Bronchial epithelial cell (primary cell): Measurements from ENCODE around the gene CCDC88C. TPM values are rescaled to one million over a fixed set of nuclear protein-coding genes. Genes with fewer than 3 reads are reported as not detected.
A peak's percentile ranks its signal among the peaks of the same experiment; 100 is the strongest.

Experiments used
- DNase-seq: peaks from one replicate; pipeline ENCODE4 v3.0.0-alpha.2; 2010; ENCODE audit warnings: low read depth
- FAIRE-seq: peaks from 2 replicates; lab custom pipeline; 2011; peaks lifted over from hg19 to GRCh38; lab: Jason Lieb, UNC
- H3K27me3 ChIP-seq: 2 replicates; pipeline ENCODE4 v1.5.1; 2011; ENCODE audit warnings: low read length; ENCODE audit not compliant: control insufficient read depth, insufficient read depth
- H3K36me3 ChIP-seq: 2 replicates; pipeline ENCODE4 v1.5.1; 2011; ENCODE audit warnings: low read length; ENCODE audit not compliant: control insufficient read depth, insufficient read depth
- H3K4me3 ChIP-seq: 2 replicates; pipeline ENCODE4 v1.5.1; 2011; ENCODE audit warnings: mild to moderate bottlenecking, low read depth, low read length, control low read depth
- CTCF ChIP-seq: IDR thresholded peaks from 2 replicates; pipeline ENCODE4 v1.5.1; 2011; ENCODE audit warnings: mild to moderate bottlenecking, moderate library complexity, low read length, control low read depth, inconsistent platforms; ENCODE audit not compliant: insufficient read depth, severe bottlenecking
- total RNA-seq: library from RNA; depleted of rRNA; stranded (reverse); fragments of >200 nt; gene quantifications from 2 replicates; pipeline ENCODE4 v1.2.1, GENCODE V29; 2014

Gene CCDC88C
- total RNA-seq, 1 donor from 2014 or later = 21.3 TPM

- FAIRE-seq = no peak
- Histone ChIP-seq H3K4me3 (no peak overlapping the region), H3K36me3 (peaks cover 11% of the 10 kb centered on the region), H3K27me3 (no peaks in the 10 kb centered on the region)
- TF ChIP-seq CTCF = peak; percentile 84
- DNase-seq = peak; percentile 55
These were observed 93.7 kb downstream of the CCDC88C start for GRCh38 chr14:91323671-91324605.

- H3K27me3 ChIP-seq = no peaks in the 10 kb centered on the region
- H3K36me3 ChIP-seq = peaks cover 11% of the 10 kb centered on the region
- no peak overlapping the region for H3K4me3 ChIP-seq
- DNase-seq (no peak), FAIRE-seq (no peak)
- no peak for TF ChIP-seq CTCF
These were observed 94.6 kb downstream of the CCDC88C start for GRCh38 chr14:91323031-91323430.

DNA sequence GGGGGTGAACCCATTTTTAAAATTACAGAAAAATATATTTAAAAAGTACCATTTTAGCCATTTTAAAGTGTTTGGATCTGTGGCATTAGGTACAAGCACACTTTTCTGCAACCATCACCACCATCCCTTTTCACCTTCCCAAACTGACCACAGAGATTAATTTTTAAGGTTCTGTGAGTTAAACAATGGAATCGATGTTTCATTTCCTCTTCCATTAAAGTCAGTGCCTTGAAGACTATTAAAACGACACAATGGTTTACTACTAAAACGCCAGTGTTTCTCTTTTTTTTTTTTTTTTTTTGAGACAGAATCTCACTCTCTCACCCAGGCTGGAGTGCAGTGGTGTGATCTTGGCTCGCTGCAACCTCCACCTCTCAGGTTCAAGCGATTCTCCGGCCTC is 95.0 kb downstream of the CCDC88C start:
- Histone ChIP-seq H3K4me3 (no peak overlapping the region), H3K27me3 (no peaks in the 10 kb centered on the region), H3K36me3 (peaks cover 11% of the 10 kb centered on the region)
- DNase-seq = no peak
- no peak for TF ChIP-seq CTCF
- no peak for FAIRE-seq

DNA sequence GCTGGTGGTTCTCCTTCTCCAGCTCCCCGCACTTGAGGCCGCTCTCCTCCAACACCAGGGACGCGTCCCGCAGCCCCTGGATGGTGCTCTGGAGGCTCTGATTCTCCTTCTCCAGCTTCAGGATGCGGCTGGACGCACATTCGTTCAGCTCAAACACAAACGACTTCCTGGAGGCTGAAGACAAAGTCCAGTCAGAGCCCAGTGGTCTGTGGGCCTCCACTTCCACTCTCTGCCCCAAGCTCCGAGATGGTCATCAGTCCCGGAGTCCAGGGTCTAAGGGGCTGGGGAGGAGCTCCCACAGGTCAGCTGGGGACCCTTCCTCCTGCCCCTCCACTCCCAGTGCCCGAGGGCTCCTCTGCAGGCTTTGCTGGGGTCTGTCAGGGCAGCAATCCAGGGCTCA is 96.5 kb downstream of the CCDC88C start:
- DNase-seq = no peak
- Histone ChIP-seq H3K4me3 (no peak overlapping the region), H3K27me3 (no peaks in the 10 kb centered on the region), H3K36me3 (peaks cover 11% of the 10 kb centered on the region)
- TF ChIP-seq CTCF = no peak
- no peak for FAIRE-seq

DNA sequence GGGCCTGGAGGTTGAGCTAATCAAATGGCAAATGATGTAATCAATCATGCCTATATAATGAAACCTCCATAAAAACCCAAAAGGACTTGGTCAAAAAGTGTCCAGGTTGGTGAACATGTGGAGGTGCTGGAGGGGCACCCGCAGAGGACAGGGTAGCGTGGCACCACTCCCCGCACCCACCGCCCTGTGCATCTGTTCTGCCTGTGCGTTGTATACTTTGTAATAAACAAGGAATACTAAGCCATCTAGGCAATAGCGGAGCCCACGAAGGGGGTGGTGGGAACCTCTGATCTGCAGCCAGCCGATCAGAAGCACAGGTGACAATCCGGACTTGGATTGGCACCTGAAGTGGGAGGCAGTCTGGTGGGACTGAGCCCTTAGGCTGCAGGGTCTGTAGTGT is 97.4 kb downstream of the CCDC88C start:
- Histone ChIP-seq H3K27me3 (no peaks in the 10 kb centered on the region), H3K4me3 (no peak overlapping the region), H3K36me3 (peaks cover 17% of the 10 kb centered on the region)
- peak; percentile 23 for FAIRE-seq
- no peak for DNase-seq
- no peak for TF ChIP-seq CTCF
